Measurements from ENCODE around the gene PRKAR2A.
"Not testable (repeated sequence)": the region's sequence is repeated elsewhere in the genome, so short reads cannot be mapped to it uniquely, and the experiment has no call there.

PRKAR2A gene

GRCh38 chr3:48798998-48799397, 48.7 kb downstream of the PRKAR2A start:
- Histone ChIP-seq H3K4me1 (ENCODE audit: low read length) (no peaks in the 10 kb centered on the region), H2AFZ (ENCODE audit: low read length) (no peak overlapping the region), H3K27ac (ENCODE audit: low read length) (no peak overlapping the region), H4K20me1 (ENCODE audit: insufficient read depth, low read length) (no peaks in the 10 kb centered on the region), H3K4me2 (ENCODE audit: low read depth, low read length) (no peak overlapping the region), H3K9me2 (replicated peaks; ENCODE audit: insufficient read depth, low read length) (no peaks in the 10 kb centered on the region), H3K36me3 (replicated peaks; ENCODE audit: insufficient read depth, low read length) (no peaks in the 10 kb centered on the region), H3K9me3 (replicated peaks; ENCODE audit: insufficient read depth, low read length) (no peaks in the 10 kb centered on the region), H3F3A (ENCODE audit: insufficient read depth, low read length) (no peaks in the 10 kb centered on the region), H3K79me2 (ENCODE audit: low read length) (no peaks in the 10 kb centered on the region), H3K27me3 (replicated peaks; ENCODE audit: insufficient read depth, low read length) (no peaks in the 10 kb centered on the region), H3K4me3 (ENCODE audit: low read length) (no peak overlapping the region), H3K9ac (ENCODE audit: low read length) (no peak overlapping the region)
- no peak for DNase-seq
- TF ChIP-seq EZH2phosphoT487 (IDR thresholded peaks at IDR 0.05; ENCODE audit: low read length) (no peak), EZH2 (optimal IDR thresholded peaks at IDR 0.05; ENCODE audit: low read depth, low read length) (no peak)

- H3K4me3 ChIP-seq (ENCODE audit: low read length), result no peak overlapping the region
- no peaks in the 10 kb centered on the region for H3K27me3 ChIP-seq (replicated peaks; ENCODE audit: insufficient read depth, low read length)
- TF ChIP-seq CTCF (IDR thresholded peaks at IDR 0.05; ENCODE audit: low read length) (no peak), EZH2phosphoT487 (IDR thresholded peaks at IDR 0.05; ENCODE audit: low read length) (no peak), EZH2 (optimal IDR thresholded peaks at IDR 0.05; ENCODE audit: low read depth, low read length) (no peak)
- no peak overlapping the region for H2AFZ ChIP-seq (ENCODE audit: low read length)
- no peak overlapping the region for H3K27ac ChIP-seq (ENCODE audit: low read length)
- no peak overlapping the region for H3K9ac ChIP-seq (ENCODE audit: low read length)
- H4K20me1 ChIP-seq (ENCODE audit: insufficient read depth, low read length), result no peaks in the 10 kb centered on the region
- no peaks in the 10 kb centered on the region for H3K9me3 ChIP-seq (replicated peaks; ENCODE audit: insufficient read depth, low read length)
- no peaks in the 10 kb centered on the region for H3K4me1 ChIP-seq (ENCODE audit: low read length)
- no peak overlapping the region for H3K4me2 ChIP-seq (ENCODE audit: low read depth, low read length)
- no peaks in the 10 kb centered on the region for H3K79me2 ChIP-seq (ENCODE audit: low read length)
- DNase-seq, result no peak
- H3K36me3 ChIP-seq (replicated peaks; ENCODE audit: insufficient read depth, low read length), result no peaks in the 10 kb centered on the region
- no peaks in the 10 kb centered on the region for H3K9me2 ChIP-seq (replicated peaks; ENCODE audit: insufficient read depth, low read length)
- no peaks in the 10 kb centered on the region for H3F3A ChIP-seq (ENCODE audit: insufficient read depth, low read length)
Observed at GRCh38 chr3:48797626-48798025, 50.0 kb downstream of the PRKAR2A start.

GRCh38 chr3:48795997-48796732, 51.5 kb downstream of the PRKAR2A start:
- no peak overlapping the region for H3K27ac ChIP-seq (ENCODE audit: low read length)
- H3K4me2 ChIP-seq (ENCODE audit: low read depth, low read length), result no peak overlapping the region
- H3K36me3 ChIP-seq (replicated peaks; ENCODE audit: insufficient read depth, low read length), result no peaks in the 10 kb centered on the region
- no peak overlapping the region for H3K4me3 ChIP-seq (ENCODE audit: low read length)
- no peak overlapping the region for H3K9ac ChIP-seq (ENCODE audit: low read length)
- no peaks in the 10 kb centered on the region for H3K27me3 ChIP-seq (replicated peaks; ENCODE audit: insufficient read depth, low read length)
- H2AFZ ChIP-seq (ENCODE audit: low read length), result no peak overlapping the region
- H3K4me1 ChIP-seq (ENCODE audit: low read length), result no peaks in the 10 kb centered on the region
- no peak for DNase-seq
- no peaks in the 10 kb centered on the region for H4K20me1 ChIP-seq (ENCODE audit: insufficient read depth, low read length)
- H3F3A ChIP-seq (ENCODE audit: insufficient read depth, low read length), result no peaks in the 10 kb centered on the region
- TF ChIP-seq EZH2 (optimal IDR thresholded peaks at IDR 0.05; ENCODE audit: low read depth, low read length), result no peak
- TF ChIP-seq EZH2phosphoT487 (IDR thresholded peaks at IDR 0.05; ENCODE audit: low read length), result no peak
- TF ChIP-seq CTCF (IDR thresholded peaks at IDR 0.05; ENCODE audit: low read length), result no peak
- H3K9me2 ChIP-seq (replicated peaks; ENCODE audit: insufficient read depth, low read length), result no peaks in the 10 kb centered on the region
- H3K9me3 ChIP-seq (replicated peaks; ENCODE audit: insufficient read depth, low read length), result no peaks in the 10 kb centered on the region
- H3K79me2 ChIP-seq (ENCODE audit: low read length), result no peaks in the 10 kb centered on the region

- not testable (repeated sequence) for H3K79me2 ChIP-seq (ENCODE audit: low read length); H3K9ac ChIP-seq (ENCODE audit: low read length); H3K4me1 ChIP-seq (ENCODE audit: low read length); H3K27ac ChIP-seq (ENCODE audit: low read length); H3F3A ChIP-seq (ENCODE audit: insufficient read depth, low read length); H3K4me3 ChIP-seq (ENCODE audit: low read length); H3K36me3 ChIP-seq (replicated peaks; ENCODE audit: insufficient read depth, low read length); H4K20me1 ChIP-seq (ENCODE audit: insufficient read depth, low read length); H2AFZ ChIP-seq (ENCODE audit: low read length); DNase-seq; H3K4me2 ChIP-seq (ENCODE audit: low read depth, low read length); H3K27me3 ChIP-seq (replicated peaks; ENCODE audit: insufficient read depth, low read length); H3K9me2 ChIP-seq (replicated peaks; ENCODE audit: insufficient read depth, low read length); H3K9me3 ChIP-seq (replicated peaks; ENCODE audit: insufficient read depth, low read length)
Observed at GRCh38 chr3:48793484-48793883, 54.2 kb downstream of the PRKAR2A start.

All from MM.1S (cell line).